GM18870 (cell line): Measurements from ENCODE around the gene NAV2.
"Not testable (repeated sequence)": the region's sequence is repeated elsewhere in the genome, so short reads cannot be mapped to it uniquely, and the experiment has no call there.

Experiments used
- ATAC-seq: cut with Tn5 transposase; IDR thresholded peaks from one replicate; pipeline ENCODE4 v1.9.1; 2021; ENCODE audit warnings: moderate library complexity; ENCODE audit not compliant: unreplicated experiment

NAV2 gene

GRCh38 chr11:19985111-19985510 is 272.5 kb downstream of the NAV2 start:
- no peak for ATAC-seq

GRCh38 chr11:19987331-19987801 is 274.7 kb downstream of the NAV2 start:
- ATAC-seq = no peak

- no peak for ATAC-seq
Measured at GRCh38 chr11:19988598-19988997, 276.0 kb downstream of the NAV2 start.

GRCh38 chr11:19989191-19989590 is 276.6 kb downstream of the NAV2 start:
- ATAC-seq = no peak

- ATAC-seq = no peak
Measured at GRCh38 chr11:19992162-19992561, 279.5 kb downstream of the NAV2 start.

- no peak for ATAC-seq
Measured at GRCh38 chr11:19992998-19993397, 280.4 kb downstream of the NAV2 start.

- ATAC-seq = no peak
Measured at GRCh38 chr11:19994672-19995071, 282.0 kb downstream of the NAV2 start.

GRCh38 chr11:19995145-19995544 is 282.5 kb downstream of the NAV2 start:
- ATAC-seq = no peak

GRCh38 chr11:19996571-19996970 is 283.9 kb downstream of the NAV2 start:
- ATAC-seq = no peak

GRCh38 chr11:20000022-20000350 is 287.3 kb downstream of the NAV2 start:
- ATAC-seq = no peak

GRCh38 chr11:20000351-20001134 is 287.9 kb downstream of the NAV2 start:
- ATAC-seq = no peak

GRCh38 chr11:20002312-20003216 is 289.9 kb downstream of the NAV2 start:
- no peak for ATAC-seq

- ATAC-seq = no peak
Measured at GRCh38 chr11:20003351-20003750, 290.7 kb downstream of the NAV2 start.

GRCh38 chr11:20004866-20005265 is 292.2 kb downstream of the NAV2 start:
- ATAC-seq = no peak

GRCh38 chr11:20005747-20006146 is 293.1 kb downstream of the NAV2 start:
- no peak for ATAC-seq

GRCh38 chr11:20006618-20007017 is 294.0 kb downstream of the NAV2 start:
- ATAC-seq = not testable (repeated sequence)

GRCh38 chr11:20007386-20007785 is 294.7 kb downstream of the NAV2 start:
- ATAC-seq = no peak

- ATAC-seq = no peak
Measured at GRCh38 chr11:20008190-20008870, 295.7 kb downstream of the NAV2 start.

- ATAC-seq = no peak
Measured at GRCh38 chr11:20008871-20009644, 296.4 kb downstream of the NAV2 start.

- ATAC-seq = no peak
Measured at GRCh38 chr11:20010156-20010850, 297.7 kb downstream of the NAV2 start.
